Effector CD8-positive, alpha-beta T cell (primary cell): ENCODE measurements around the gene NCKAP1.
"Not testable (repeated sequence)": the region's sequence is repeated elsewhere in the genome, so short reads cannot be mapped to it uniquely, and the experiment has no call there.

Source experiments
- DNase-seq: peaks from one replicate; lab custom pipeline; 2025; lab: John Stamatoyannopoulos, UW

Gene NCKAP1

DNA sequence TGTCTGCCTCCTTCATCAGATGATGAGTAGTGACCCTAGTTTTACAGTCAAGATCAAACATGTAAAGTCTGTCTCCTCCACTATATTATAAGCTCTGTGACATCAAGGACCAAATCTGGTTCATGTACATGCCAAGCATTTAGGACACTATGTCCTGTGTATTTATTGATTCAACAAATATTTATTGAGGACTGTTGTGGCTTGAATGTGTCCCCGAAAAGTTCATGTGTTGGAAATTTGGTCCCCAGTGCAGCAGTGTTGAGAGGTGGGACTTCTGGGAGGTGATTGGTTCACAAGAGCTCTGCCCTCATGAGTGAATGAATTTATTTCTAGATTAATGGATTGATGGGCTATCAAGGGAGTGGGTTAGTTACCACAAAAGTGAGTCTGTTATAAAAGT, 125.2 kb downstream of the NCKAP1 start:
- no peak for DNase-seq

DNA sequence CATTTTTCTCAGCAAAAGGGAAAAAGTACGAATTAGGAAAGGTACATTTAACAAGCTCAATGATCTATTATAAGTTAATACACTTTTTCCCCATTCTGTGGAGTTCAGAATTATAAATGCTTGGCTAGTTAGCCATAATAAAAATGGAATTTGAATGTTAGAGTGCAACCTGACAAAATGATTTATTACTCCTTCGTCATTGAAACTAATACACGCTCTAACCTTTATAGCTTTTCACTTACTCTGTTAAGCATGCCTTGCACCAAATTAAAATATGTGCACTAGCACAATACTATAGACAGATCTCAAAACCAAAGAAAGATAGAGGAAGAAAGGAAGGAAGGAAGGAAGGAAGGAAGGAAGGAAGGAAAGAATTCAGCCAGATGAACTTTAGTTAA, 125.7 kb downstream of the NCKAP1 start:
- DNase-seq: no peak

- DNase-seq: no peak
These were observed 126.3 kb downstream of the NCKAP1 start for GRCh38 chr2:182911813-182912517.

DNA sequence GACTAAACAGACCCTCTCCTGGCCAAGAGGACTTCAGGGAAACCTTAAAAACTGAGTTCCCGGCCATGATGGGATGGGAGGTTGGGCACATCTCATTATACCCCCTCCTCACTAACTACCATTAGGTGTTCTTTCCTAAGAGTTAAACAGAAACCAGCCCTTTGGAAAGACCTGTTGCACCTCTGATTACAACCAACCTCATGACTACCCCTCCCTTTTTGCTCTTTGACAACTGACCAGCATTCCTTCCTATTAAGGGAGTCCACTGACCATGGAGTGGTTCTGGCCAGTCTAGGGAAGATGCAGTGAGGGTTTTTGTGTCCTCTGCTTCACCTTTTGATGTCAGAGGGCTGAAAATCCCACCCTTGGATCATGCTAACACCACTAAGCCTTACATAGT, 127.3 kb downstream of the NCKAP1 start:
- DNase-seq: no peak

- no peak for DNase-seq
These were observed 131.0 kb downstream of the NCKAP1 start for GRCh38 chr2:182907081-182907830.

DNA sequence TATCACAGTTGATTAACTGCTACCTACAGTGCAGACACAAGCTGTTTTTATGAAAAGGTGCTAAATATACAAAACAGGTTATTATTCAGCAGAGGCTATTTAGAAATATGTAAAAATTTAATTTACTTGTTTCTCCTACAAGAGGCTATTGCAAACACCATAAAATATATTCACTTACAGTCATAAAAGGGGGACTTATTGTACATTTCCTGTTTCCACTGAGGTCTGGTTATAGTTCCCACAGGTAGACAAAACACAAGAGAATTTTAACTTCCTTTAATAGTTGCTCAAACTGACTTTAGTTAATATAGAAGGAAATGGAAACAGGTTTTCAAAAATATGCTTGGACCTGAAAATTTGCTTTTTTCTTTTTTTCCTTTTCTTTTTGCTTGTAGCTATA, 131.8 kb downstream of the NCKAP1 start:
- DNase-seq: no peak

DNA sequence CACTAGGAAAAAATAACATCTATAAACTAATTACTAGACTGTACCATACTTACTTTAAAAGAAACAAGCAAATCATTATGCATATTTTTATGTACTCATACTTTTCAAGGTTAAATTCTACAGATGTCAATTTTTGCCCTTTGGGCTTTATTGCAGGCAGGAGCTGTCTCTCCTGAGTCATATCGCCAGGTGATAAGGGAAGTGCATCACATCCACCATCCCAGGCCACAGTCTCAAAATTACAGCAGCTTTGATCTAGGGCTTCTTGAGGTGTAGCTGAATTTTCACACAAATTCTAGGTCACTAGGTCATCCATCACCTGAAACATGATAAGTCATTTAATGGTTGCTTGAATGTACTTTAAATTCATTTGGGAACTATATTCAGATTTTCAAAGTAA, 133.4 kb downstream of the NCKAP1 start:
- DNase-seq: no peak

- DNase-seq: no peak
These were observed 134.7 kb downstream of the NCKAP1 start for GRCh38 chr2:182903566-182903965.

DNA sequence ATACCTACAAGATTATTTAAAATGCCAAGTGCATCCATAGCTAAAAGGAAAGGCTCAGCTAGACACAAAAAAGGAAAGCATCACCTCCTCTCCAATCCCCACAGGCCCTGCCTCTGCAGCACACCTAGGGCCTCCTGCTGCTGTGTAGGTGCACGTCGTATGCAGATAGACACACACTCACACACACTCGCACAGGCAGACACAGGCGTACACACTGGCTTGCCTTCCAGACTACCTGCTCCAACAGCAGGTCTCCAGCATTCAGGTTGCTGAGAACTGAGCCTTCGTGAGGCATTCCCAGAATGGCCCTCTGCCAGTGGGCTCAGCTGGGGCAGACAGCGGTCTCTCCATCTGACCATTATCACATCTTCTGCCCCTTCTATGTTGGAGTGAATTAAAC, 136.5 kb downstream of the NCKAP1 start:
- no peak for DNase-seq

DNA sequence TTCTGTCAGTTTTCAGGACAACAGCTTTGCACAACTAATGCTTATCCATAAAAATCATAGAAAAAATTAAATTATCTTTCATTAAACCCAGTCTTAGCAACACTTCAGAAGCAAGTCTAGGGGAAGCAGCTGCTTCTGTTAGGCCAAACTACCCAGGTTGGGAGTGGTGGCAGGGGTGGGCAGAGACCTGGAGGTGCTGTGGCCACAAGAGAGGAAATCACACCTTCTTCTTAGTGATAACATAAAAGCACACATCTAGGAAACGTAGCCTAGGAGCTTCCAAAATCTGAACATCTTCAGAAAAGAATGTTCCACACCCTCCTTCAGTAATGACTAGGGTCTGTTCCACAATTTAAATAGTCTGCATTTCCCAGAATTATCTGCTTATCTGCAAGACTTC, 139.5 kb downstream of the NCKAP1 start:
- DNase-seq: no peak

DNA sequence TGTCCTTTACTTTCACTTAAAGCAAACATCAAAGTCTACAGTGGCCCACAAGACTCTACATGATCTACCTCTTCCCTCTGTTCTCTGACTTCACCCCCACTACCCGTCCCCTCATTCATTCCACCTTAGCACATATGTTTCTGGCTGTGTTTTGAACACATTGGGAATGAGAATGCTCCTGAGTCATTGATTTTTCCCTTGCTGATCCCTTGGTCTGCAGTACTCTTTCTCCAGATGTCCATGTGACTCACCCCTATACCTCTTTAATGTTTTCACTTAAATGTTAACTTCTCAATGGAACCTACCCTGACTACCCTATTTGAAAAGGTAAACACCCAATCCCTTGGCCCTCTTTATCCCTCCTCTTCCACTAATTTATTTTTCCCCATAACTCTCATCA, 141.1 kb downstream of the NCKAP1 start:
- DNase-seq: no peak

GRCh38 chr2:182895798-182896197, 142.5 kb downstream of the NCKAP1 start:
- no peak for DNase-seq

DNA sequence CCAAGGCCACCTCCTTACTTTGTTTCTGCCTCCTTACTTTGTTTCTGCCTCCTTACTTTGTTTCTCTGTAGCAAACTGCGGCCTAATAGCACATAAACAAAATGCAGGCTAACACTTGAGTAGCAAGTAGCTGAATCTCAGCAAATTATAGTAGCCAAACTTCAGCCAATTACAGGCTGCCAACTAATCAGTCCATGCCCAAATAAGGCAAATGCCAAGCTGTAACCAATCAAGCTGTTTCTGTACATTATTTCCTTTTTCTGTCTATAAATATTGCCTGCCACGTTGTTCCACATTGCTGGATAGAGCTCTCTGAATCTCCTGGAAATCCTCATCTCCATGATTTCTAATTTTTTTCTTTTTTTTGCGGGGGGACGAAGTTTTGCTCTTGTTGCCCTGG, 143.1 kb downstream of the NCKAP1 start:
- no peak for DNase-seq

DNA sequence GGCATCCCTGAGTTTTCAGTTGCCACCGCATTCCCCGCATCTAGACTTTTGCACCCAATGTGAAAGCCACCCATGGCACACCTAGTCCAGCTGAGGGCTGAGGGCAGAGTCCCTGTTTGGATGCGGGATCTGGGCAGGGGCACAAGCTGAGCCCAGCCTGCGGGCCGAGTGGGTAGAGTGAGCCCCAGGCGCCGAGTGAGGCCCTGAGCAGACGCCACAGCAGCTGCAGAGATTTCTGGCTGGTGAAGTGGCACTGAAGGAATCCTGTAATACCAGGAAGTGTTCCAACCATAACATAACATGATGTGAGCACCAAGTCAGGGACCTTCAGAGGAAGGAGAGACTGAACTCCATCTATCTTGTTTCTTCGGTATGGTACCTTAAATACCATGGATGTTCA, 144.1 kb downstream of the NCKAP1 start:
- DNase-seq: no peak

DNA sequence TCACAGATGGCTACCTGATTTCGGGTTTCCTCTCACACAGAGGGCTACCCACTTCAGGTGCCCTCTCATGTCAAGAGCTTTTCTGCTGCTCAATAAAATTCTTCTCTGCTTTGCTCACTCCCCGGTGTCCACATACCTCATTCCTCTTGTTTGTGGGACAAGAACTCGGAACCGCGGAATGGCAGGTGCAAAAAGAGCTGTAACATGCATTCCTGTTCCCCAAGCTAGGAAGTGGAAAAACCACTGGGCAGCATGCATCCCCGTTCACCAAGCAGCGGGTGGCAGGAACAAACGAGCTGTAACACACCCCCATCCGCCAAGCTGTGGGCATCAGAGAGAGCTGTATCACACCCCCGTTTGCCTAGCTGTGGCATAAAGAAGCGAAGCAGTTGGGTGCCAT, 144.6 kb downstream of the NCKAP1 start:
- DNase-seq: no peak

DNA sequence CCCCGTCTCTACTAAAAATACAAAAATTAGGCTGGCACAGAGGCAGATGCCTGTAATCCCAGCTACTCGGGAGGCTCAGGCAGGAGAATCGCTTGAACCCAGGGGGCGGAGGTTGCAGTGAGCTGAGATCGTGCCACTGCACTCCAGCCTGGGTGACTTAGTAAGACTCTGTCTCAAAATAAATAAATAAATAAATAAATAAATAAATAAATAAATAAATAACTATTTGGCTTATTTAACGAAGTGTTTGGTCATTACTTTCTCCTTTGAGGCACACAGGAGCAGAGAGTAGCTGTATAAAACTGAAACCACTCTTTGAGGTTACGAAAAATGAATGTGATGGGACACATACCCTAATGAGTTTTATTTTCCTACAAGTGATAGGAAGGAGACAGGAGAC, 145.2 kb downstream of the NCKAP1 start:
- not testable (repeated sequence) for DNase-seq

DNA sequence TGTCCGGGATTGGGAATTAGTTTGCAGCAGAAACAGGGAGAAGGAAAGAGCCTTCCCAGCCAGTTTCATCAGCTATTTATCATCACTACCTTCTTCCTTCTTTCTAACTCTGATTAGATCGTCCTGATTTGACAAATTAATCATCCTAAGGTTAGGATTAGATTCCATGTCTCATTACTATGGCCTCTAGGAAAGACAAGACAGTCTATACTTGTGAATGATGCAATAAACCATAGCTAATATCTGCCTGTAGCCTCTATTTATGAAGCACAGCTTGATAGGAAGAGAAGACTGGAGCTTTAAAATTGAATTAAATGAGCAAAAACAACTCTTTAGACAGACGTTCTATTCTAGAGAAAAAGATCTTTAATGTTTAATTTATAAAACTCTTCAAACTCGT, 146.6 kb downstream of the NCKAP1 start:
- DNase-seq: no peak

- DNase-seq: no peak
These were observed 147.4 kb downstream of the NCKAP1 start for GRCh38 chr2:182890773-182891378.

- no peak for DNase-seq
These were observed 148.0 kb downstream of the NCKAP1 start for GRCh38 chr2:182890305-182890704.

DNA sequence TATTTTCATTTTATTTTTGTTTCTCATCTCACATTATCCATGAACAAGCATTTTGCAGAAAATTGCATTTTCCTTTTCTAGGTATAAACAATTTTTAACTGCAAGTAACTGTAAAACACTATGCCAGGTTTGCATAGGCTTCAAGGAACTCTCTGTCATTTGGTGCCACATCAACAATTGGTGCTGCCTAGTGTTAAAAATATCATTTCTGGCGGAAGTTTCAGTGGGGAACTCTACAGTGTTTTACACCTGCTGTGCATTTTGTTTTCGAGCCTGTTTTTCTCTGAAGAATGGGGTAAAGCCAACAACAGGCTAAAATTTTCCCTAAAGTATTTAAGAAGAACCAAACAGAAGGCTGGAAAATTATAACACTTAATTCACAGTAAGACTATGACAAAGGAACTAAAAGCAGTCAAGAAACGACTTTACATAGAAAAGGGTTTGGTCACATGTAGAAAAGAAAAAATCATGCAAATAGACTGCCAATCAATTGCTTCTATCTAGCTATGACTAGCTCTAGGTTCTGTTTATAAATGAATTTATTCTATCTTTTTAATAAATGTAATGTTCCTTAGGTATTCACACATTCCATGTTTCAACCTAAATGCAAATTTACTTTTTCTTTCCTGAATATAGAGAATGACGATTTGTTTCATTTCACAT, 150.4 kb downstream of the NCKAP1 start:
- DNase-seq: no peak

DNA sequence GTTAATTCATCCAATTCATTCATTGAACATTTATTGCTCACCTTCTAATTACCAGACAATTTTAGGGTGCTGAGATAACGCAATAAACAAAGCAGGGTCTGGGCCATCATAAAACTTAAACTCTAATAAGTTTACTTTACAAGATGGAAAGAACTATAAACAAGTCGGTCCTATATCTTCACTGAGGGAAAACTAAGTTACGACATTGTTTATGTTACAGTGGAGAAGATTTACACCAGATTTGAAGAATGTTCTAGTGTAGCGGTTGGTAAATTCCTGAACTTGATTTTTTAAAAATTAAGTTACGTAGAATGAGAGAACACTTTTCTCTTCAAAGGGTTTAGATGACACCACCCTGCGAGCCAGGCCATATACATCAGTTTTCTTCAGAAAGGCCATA, 151.2 kb downstream of the NCKAP1 start:
- no peak for DNase-seq

GRCh38 chr2:182885771-182886170, 152.5 kb downstream of the NCKAP1 start:
- DNase-seq: no peak

- no peak for DNase-seq
These were observed 154.8 kb downstream of the NCKAP1 start for GRCh38 chr2:182883451-182883850.
